GM19463 (cell line): ENCODE data around the gene CFAP77.

ENCODE experiments used
- ATAC-seq: cut with Tn5 transposase; IDR thresholded peaks from one replicate; pipeline ENCODE4 v1.9.1; 2021; ENCODE audit warnings: mild to moderate bottlenecking, moderate library complexity; ENCODE audit not compliant: unreplicated experiment

The CFAP77 gene

GRCh38 chr9:132513416-132513815 is 103.4 kb downstream of the CFAP77 start:
- ATAC-seq, result no peak

DNA sequence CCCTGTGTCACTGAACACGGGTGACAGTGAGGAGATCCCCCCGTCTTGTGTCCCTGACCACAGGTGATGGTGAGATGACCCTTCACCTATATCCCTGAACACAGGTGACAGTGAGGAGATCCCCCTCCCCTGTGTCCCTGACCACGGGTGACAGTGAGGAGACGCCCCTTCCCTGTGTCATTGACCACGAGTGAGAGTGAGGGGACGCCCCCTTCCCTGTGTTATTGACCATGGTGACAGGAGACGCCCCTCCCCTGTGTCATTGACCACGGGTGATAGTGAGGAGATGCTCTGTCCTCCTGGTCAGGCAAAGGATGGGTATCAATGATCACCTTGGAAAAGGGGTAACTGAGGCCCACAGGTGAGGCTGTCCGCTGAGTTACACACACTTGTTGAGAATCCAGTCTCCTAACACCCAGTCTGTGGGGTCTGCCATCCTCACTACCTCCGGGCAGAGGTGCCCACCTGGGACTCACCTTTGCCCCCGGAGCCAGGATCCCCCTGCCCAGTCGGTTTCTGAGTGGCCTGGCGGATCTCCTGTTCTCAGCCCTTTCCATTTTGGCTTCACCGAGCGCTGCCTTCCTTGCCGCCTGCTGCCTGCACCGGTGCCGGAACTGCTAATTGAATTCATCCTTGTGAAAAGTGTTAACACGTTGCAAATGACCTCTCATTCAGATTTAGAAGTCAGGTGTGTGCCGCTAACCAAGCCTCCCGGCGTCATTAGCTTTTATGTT is 104.2 kb downstream of the CFAP77 start:
- no peak for ATAC-seq

DNA sequence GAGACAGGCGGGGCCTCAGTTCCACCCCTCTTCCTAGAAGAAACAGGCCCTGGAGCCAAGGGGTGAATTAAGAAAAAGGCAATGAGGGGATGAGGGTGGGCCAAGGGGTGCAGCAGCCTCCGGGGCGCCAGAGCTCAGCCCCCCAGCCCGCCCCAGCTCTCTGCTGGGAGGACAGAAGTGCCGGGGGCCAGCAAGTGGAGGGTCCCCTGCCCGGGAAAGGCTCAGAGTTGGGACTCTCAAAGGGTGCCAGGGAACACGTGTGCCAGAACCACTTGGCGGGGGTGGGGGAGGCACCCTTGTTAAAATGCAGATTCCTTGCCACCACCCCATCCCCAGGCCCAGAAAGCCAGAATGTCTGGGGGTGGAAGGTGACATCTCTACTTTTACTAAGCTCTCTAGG is 104.8 kb downstream of the CFAP77 start:
- ATAC-seq, result no peak

DNA sequence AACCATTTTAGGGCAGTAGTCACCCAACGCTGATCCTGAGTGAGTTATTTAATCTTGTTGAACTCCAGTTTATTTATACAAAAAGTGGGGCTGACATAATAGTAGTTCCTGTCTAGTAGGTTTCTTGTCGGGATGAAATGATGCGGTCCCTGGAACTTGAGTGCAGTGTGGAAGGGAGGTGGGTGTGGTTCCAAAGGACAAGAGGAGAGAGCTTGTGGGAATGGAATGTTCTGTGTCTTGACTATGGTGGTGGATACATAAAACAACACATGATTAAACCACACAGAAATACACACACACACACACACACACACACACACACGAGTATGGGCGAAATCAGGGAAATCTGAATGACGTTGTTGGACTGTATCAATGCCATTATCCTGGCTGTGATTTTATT is 106.3 kb downstream of the CFAP77 start:
- ATAC-seq, result no peak

DNA sequence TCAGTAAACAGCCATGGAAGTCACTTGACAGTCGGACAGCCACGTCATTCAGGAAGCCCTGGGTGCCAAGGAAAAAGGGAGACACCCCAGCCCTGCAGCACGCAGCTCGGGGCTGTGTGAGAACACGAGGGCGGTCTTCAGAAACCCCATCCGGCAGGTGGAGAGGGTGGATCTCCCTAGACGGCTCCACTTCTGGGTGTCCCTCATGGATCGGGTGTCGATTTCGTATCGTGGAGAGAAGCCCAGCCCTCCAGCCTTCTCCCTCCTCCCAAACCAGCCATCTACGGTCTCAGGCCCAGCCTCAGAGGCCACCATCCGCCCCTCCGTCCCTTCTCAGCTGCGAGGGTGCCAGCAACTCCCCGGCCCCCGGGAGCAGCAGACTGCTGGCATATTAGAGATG is 106.9 kb downstream of the CFAP77 start:
- ATAC-seq, result no peak

GRCh38 chr9:132517815-132518550 is 108.0 kb downstream of the CFAP77 start:
- no peak for ATAC-seq

DNA sequence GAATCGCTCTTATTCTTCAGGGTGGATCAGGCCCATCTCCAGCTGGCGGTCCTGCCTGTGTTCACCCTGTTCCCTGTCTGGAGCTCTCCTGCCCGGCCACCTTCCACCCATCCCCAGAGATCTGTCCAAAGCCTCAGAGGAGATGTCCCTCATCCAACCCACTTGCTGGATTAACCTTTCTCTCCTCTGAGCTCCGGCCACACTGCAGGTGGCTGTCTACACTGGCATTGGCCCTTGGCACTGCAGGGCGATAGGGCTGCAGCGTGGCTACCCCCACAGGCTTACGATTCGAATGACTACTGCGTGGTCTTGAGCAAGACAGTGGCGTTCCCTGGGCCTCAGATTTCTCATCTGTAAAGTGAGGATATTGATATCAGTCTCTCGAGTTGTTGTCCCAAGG is 108.6 kb downstream of the CFAP77 start:
- no peak for ATAC-seq

- no peak for ATAC-seq
Measured at GRCh38 chr9:132519033-132519432, 109.0 kb downstream of the CFAP77 start.

DNA sequence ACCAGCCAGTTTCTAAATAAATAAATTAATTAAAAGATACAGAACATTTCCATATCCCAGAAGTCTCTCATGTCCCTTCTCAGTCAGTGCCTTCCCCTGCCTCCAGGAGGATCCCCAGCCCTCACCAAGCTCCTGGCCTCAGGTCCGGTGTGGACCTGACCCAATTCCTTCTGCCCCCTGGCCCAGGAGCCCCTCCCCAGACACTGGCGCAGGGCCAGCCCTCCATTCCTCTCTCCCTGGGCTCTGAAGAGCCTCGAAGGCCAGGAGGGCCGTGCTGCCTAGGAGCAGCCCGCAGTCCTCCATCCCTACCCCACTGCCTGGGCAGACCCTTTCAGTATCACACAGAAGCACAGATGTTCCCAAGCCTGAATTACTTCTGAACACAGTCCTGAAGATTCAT is 110.6 kb downstream of the CFAP77 start:
- no peak for ATAC-seq

GRCh38 chr9:132525308-132526023 is 115.5 kb downstream of the CFAP77 start:
- ATAC-seq, result no peak

DNA sequence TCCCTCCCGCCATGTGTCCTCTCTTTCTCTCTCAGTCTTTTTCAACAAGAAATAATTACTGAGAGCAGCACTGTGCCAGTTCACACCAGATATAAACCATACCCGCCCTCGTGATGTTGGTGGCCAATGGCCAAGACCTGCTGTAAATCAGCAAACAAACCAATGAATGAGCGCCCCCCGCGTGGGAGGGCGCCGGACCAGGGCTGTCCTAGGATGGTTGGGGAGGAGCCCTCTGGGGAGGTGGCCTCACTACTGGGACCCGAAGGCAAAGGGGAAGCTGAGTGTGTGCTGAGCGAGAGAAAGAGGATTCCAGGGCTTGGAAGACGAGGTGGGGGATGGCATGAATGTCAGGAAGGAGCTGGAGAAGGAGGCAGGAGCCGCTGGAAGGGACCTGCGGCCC is 121.2 kb downstream of the CFAP77 start:
- no peak for ATAC-seq

DNA sequence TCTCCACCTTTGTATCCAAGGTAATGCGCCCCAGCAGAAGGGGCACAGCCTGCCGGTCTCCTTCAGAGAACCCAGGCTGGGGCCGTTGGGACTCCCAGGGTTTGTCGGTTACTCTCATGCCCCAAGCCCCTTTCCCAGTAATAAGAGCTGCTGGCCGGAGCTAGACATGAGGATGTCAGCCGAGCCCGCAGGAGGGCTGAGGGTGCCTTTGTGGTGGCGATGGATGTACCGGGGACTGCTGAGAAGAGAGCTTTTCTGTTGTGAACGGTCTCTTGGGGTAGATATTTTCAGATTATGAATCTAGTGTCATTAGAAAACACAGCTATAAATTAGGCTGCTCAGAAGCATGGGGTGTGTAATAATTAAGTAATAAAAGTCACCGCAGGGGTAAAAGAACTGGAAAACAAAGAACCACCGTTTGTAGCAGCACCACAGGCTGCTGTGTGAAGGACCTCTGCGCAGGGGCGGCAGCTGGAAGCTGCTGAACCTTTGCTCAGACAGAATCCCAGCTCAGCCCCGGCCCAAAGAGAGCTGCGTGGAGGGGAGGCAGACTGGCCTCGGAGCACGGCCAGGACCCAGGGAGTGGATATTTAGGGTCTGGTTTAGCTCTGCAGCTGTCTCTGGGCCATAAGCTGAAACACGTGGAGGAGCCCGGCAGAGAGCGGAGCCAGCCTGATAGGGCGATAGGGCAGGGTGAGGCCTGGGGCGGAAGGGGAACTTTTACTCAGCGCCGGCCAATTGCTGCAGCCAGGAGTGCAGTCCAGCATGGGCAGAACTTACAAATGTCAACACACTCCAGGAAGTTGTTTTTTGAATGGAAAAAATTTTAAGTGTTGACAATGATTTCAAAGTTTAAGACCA is 121.9 kb downstream of the CFAP77 start:
- ATAC-seq, result no peak

DNA sequence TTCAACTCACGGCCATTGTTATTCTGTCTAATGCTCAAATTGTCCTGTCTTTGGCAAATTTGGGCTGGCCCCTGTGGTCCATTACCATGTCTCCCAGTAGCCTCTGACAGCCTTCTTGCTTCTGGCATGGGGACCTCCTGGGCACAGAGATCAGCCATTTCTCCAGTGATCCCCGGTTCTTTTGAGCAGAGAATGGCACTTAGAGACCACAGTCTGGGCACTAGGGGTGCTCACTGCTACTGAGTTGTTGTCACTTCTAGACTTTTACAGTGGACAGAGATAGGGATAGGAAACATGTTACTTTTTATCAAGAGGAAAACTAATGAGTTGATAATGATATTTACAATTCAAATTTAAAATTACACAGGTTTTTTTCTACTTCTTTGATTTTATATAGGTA is 124.8 kb downstream of the CFAP77 start:
- no peak for ATAC-seq

GRCh38 chr9:132536124-132536523 is 126.1 kb downstream of the CFAP77 start:
- ATAC-seq, result no peak

DNA sequence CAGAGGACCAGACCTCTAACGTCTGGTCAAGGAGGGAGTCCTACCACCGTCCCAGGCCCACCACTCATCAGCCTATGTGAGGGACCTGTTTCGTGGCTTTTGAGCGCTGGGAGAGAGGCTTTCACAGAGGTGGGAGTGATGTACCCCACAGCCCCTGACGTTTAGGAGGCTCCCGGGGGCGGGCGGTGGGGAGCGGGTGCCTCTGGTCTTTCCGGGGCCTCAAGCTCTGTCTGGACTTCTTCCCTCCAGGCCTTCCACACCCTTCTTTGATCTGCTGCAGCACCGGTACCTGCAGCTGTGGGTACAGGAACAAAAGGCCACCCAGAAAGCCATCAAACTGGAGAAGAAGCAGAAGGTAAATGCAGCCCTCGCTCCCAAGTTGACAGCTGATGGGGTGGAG is 127.3 kb downstream of the CFAP77 start:
- no peak for ATAC-seq

GRCh38 chr9:132538071-132538470 is 128.1 kb downstream of the CFAP77 start:
- no peak for ATAC-seq

DNA sequence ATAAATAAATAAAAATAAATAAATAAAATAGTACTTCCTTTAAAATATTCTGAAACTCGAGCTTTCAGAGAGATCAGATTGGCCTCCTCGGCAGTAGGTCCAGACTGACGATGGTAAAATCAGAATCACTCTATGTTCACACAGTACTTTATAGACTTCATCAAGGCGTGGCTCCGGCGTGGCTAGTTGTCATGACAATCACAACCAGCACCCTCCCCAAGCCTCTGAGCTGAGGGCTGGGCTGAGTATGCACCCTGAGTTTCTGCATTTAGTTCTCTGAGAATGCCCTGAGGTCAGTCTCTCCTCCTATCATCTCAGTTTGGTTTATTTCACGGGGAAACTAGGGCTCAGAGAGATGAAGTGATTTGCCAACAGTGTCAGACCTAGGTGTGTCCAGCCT is 129.1 kb downstream of the CFAP77 start:
- ATAC-seq, result no peak

DNA sequence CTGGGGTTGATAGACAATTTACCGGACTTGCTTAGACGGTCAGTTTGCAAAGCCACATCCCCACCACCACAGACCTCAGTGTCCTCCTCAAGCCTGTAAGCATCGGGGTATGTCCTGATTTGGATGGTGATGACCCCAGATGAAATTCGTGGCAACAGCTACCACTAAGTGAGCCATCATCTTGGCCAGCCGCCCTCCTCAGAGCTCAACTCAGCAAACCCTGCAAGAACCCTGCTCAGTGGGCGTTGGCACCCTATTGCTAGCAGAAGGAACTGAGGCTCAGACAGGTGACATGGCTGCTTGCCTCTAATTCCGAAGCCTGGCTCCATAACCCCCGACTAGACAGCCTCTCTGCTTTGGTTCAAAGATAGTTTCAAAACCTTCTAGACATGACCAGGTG is 131.0 kb downstream of the CFAP77 start:
- no peak for ATAC-seq

DNA sequence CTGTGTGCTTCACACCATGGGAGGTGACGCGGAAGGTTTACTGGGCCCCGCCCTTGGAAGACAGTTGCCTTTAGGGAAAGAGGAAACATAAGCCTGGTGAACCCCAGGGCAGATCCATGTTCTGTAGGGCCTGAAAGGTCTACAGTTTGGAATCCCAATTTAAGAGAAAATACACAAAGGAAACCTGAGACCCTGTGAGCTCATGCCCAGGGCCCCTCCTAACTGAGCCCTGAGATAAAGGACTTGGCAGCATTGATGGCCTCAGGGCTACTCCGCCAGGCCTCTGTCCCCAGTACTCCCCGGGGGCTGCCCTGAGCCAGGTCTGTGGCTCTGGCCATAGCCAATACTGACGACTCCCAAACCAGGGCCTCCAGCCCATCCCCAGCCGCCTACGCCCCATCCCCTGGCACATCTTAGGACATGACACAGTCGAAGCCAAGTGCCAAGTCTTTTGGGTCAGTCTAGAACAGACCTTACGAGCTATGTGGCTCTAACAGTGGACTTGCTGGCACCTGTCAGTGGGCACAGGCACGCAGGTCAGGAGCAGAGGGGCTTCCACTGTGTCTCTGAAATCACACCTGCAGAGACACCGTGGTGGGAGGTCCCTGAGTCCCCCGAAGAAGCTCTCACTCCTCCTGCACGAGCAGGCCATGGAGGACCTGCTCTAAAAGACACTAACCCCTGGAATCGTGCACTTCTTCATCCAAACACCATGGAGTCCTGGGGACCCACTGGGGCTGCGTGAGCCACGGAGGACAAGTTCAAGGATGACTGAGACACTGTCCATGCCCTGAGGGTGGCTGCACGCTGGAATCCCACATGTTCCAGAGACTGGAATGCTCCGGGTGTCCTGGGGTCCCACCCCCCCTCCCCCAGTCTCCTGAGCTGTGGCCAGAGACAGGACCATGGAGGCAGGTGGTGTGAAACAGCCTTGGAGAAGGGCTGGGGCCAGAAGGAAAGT is 132.1 kb downstream of the CFAP77 start:
- ATAC-seq, result no peak

GRCh38 chr9:132543251-132543650 is 133.2 kb downstream of the CFAP77 start:
- ATAC-seq, result no peak
